ENCODE results near the gene CLRN3.

DNA sequence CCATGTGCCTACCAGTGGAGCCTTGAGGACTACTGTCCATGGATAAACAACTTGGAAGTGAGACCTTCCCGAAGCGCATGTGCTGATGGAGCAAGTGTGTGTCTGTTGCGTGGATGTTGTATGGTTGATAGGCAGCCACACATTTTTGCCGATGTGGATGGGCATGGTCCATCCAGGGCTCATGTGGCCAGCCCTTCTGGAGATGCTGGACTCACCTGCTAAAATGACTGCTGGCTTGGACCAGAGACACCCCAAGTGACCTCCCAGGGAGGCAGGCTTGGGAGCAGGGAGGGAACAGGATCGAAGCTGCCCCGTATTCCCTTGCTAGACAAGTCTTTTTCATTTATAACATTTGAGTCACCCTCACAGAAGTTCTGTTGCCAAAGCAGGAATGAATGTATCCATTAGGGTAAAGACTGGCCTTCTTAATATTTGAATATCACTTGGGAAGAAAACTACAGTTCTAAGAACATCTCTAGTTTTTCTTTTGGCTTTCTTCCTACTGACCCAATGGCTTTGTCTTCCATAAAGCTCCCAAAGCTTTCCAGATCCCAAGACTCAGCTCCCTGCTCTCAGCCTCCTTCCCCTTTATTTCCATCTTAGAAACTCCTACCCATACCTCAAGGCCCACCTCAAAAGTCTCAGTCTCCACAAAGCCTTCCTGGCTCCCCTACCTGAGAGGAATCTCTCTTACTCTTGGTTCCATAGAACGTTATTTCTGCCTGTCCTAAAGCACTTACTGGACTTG is 17.1 kb upstream of the CLRN3 start:
- TF ChIP-seq, protein P1, sequence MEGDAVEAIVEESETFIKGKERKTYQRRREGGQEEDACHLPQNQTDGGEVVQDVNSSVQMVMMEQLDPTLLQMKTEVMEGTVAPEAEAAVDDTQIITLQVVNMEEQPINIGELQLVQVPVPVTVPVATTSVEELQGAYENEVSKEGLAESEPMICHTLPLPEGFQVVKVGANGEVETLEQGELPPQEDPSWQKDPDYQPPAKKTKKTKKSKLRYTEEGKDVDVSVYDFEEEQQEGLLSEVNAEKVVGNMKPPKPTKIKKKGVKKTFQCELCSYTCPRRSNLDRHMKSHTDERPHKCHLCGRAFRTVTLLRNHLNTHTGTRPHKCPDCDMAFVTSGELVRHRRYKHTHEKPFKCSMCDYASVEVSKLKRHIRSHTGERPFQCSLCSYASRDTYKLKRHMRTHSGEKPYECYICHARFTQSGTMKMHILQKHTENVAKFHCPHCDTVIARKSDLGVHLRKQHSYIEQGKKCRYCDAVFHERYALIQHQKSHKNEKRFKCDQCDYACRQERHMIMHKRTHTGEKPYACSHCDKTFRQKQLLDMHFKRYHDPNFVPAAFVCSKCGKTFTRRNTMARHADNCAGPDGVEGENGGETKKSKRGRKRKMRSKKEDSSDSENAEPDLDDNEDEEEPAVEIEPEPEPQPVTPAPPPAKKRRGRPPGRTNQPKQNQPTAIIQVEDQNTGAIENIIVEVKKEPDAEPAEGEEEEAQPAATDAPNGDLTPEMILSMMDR (IDR thresholded peaks at IDR 0.05), result no peak
- no peak for TF ChIP-seq POLR2AphosphoS5 (IDR thresholded peaks at IDR 0.05)
- no peak for TF ChIP-seq POLR2A (IDR thresholded peaks at IDR 0.05)
